GM21529 (cell line): Measurements from ENCODE around the gene RALGAPA2.

Experiments used
- ATAC-seq: cut with Tn5 transposase; IDR thresholded peaks from one replicate; pipeline ENCODE4 v1.9.1; 2021; ENCODE audit not compliant: unreplicated experiment

RALGAPA2 gene

GRCh38 chr20:20446001-20446400, 266.4 kb downstream of the RALGAPA2 start:
- ATAC-seq: no peak

DNA sequence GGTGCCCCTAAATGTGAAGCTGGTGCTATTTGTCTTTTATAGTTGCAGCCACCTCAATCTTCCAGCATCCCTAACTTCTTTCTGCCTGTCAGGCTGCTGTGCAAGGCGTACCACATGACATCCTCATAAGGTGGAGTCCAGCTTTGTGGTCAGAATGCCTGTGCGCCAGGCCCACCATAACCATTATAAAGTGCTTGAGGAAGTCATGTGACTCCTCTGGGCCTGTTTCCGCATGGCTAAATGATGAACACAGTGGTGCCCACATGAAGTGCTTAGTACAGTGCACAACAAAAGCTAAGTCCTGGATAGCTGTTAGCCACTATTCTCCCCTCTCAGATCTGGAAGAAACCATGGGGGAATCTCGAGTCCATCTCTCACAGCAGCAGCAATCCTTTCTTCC, 268.9 kb downstream of the RALGAPA2 start:
- ATAC-seq: no peak

GRCh38 chr20:20442466-20442865, 270.0 kb downstream of the RALGAPA2 start:
- ATAC-seq: no peak

DNA sequence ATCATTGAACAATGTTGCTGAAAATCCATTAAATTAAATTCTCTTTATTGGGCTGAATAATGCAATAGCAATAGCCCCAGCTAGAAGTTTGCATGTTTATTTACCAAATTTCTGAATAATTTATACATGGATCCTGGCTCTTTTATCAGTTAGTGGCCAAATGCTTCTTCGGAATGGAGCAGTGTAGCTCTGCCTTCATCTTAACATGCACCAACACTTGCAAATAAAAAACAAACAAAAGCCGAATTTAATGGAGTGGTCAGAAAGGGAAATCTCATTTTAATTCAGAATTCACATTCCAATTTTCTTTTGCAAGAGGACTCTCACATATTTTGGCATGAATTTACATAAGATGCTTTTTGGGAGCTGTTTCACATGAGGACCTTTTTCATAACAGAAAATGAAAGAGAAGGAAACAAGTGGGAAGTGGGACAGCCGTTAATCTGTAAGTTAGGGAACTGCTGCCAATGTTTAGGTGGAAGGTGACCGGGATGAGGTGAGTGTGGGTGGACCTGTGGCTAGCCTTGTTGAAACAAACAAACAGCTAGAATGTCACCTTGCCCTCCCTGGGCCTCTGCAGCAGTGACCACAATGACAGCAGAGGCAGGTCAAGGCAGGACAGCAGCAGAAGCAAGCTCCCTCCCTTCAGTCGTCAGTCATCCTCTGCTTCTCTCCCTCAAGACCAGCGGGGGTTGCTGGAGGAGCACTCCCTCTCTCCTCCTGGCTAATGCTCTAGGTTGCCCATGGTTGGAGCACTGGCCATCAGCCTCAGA, 271.4 kb downstream of the RALGAPA2 start:
- no peak for ATAC-seq

GRCh38 chr20:20440481-20440880, 272.0 kb downstream of the RALGAPA2 start:
- no peak for ATAC-seq

- ATAC-seq: no peak
These were observed 272.7 kb downstream of the RALGAPA2 start for GRCh38 chr20:20439602-20440190.

DNA sequence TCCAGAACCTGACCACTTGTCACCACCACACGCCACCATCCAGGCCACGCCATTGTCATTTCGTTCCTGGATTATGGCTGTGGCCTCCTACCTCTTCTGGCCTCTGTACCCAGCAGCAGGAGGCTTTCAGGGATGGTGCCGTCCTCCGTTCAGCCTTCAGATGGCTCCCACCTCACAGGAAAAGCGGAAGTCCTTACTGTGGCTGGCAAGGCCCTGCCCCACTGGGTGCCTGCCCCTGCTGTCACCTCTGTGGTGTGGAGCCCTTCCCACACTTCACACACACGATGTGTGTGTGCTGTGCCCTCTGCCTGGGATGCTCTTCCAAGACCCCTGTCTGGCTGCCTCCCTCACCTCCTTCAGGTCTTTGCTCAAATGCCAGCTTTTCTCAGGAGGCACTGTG, 275.1 kb downstream of the RALGAPA2 start:
- ATAC-seq: no peak

- ATAC-seq: no peak
These were observed 275.8 kb downstream of the RALGAPA2 start for GRCh38 chr20:20436689-20437088.

DNA sequence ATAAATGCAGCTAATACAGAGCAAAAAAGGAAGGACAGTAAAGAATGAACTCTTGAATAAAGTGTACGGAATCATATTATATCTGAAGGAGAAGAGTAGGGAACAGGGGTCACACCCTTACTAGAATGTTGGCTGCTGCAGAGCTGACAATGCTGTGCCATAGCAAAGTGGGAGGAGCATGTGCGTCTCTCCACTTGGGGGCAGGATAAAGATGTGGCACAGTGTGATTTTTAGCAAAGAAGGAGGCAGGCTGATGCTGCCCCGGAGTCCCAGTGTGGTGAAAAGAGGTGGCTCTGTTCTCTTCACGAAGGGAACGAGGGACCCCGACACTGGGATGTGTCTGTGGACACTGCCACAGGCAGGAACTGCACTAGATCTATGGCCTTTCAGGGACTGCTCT, 277.0 kb downstream of the RALGAPA2 start:
- no peak for ATAC-seq

DNA sequence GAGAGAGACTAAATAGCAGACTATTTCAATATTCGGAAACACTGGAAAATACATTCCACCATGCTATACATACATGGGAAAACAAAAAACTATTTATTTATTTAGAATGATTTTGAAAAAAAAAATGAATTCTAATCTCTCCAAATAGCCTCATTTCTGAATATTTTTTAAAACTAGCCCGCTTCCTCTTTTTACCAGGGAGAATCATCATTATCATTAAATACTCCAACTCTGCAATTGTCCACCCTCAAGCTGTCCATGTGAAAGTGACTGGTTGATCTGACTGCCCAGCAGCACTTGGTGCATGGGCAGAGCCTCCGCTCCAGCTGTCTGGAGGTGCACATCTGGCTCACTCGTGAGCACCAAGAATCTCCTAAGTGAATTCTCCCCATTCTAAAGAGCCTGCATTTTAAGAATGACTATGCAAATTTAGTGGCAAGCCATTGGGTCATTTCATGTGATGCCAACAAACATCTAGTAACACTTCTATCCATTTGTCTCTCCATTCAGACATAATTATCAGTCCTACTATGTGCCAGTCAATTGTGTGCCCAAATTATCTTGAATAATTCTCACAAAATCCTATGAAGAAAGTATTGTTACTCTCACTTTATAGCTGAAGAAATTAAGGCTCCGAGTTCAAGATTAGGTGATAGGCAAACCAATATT, 279.7 kb downstream of the RALGAPA2 start:
- ATAC-seq: no peak

GRCh38 chr20:20430066-20430465, 282.4 kb downstream of the RALGAPA2 start:
- no peak for ATAC-seq

- no peak for ATAC-seq
These were observed 284.4 kb downstream of the RALGAPA2 start for GRCh38 chr20:20428067-20428466.

DNA sequence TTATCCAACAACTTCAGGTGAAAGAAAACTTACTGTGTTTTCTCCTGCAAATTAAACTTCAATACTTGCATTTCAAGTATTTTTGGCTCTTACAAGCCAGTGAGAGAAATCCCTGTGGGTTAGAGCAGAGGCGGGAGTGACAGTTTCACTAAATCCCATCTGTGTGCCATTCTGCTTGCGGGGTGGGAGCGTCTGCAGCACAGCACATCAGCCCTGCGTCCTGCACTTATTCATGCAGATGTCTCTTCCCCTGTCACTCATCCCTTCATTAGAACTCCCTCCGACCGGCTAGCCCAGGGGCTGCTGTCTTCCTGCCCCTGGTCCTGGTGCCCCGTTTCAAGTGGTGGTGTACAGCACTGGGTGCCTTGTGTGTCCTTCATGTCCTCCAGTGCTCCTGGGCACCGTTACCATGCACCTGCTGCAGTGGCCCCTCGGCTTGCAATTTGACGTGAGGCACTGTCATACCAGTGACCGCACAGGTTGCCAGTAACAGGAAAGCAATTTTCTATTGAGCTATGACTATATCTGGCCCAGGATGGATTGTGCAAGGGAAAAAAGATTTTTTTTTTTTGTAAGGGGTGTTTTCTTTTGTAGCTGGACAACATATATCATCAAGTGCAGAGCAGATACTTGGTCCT, 285.1 kb downstream of the RALGAPA2 start:
- no peak for ATAC-seq

DNA sequence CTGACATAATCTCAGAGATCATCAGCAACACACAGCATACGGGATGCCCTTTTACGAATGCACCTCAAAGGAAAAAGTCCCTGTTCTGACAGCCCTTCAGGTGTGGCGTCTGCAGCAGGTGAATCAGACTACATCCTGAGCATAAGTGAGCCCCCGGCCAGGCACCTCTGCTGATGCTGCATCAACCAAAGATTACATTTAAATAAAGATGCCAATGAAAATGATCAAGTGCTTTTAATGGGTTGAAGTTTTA, 285.9 kb downstream of the RALGAPA2 start:
- no peak for ATAC-seq

GRCh38 chr20:20425823-20426654, 286.4 kb downstream of the RALGAPA2 start:
- ATAC-seq: no peak

DNA sequence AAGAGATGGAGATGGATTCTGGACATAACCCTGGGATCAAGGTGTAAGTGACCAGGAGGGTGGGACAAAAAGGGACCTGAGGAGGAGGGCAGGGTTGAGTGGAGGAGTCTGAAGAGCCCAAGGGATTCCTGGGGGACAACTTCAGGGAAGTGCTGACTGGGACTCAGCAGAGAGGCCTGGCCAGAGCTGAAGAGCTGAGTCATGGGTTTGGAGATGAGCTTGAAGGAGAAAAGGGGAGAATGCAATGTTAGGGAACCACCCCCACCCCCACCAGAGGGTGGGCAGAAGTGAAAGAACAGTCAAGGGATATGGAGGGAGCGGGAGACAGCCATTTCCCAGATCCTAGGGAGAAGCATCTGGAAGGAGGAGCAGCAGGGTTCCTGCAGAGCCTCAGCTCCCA, 289.3 kb downstream of the RALGAPA2 start:
- no peak for ATAC-seq

DNA sequence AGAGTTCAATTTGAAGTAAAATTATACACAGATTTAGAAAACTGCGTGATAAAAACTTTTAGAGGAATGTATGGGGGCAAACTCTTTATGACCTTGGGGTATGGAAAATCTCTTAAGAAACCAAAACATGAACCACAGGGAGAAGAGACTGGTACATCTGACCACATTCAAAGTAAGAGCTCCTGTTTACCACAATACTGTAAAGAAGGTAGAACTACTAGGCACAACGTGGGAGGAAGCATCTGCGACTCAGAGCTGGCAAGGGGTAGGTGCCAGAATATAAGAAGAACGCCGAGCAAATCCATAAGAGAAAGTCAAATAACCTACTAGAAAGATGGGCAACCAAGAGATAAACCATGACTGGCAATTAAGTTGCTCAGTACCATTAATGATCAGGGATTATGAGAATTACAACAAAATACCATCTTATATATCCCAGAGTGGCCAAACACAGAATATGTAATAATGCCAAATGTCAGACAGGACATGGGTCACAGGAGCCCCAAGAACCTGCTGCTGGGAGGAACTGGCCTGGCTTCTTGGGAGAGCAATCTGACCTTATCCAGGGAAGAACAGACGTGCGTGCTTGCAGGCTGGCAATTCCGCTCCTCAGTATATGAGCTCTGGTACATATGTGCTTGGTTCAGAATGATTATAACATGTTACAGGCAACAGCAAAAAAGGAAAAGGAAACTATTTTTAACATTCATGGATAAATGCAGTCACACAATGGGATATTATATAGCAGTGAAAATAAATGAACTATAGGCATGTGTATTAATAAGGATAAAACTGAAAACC, 294.4 kb downstream of the RALGAPA2 start:
- ATAC-seq: no peak

GRCh38 chr20:20415321-20415720, 297.1 kb downstream of the RALGAPA2 start:
- ATAC-seq: no peak

DNA sequence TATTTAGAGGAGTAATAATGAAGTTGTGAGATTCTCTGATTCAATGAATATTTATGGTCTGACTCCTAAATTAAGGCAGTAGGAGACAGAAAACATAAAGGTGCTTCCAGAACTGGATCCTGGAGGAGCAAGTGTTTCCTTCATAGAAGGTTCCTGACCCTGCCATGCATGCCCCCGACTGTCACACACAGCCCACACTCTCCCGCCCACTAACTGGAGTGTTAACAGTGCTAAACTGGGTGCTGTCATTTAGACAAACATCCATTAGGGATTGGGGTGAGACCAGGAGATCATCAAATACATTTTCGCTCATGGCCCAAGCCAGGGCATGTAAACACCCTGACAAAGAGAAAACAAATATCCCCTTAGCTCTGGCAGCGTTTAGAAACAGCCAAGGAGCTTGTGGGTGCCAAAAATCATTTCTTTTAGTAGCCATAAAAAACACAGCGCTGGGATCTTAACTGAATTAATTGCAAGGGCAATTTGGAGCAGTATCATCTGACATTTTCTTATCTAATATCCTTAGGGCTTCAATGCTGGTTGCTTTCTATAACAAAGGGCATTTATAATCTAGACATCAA, 297.7 kb downstream of the RALGAPA2 start:
- no peak for ATAC-seq

- no peak for ATAC-seq
These were observed 298.6 kb downstream of the RALGAPA2 start for GRCh38 chr20:20413810-20414281.
